Osteoblast (primary cell): ENCODE measurements around the gene SLC2A9. TPM values are rescaled to one million over a fixed set of nuclear protein-coding genes. Genes with fewer than 3 reads are reported as not detected.

Experiments used
- DNase-seq: peaks from one replicate; pipeline ENCODE4 v3.0.0; 2011; ENCODE audit warnings: low spot score, mixed read lengths; ENCODE audit not compliant: insufficient read length; ENCODE audit errors: missing footprints
- H2AFZ ChIP-seq: 2 replicates; pipeline ENCODE4 v1.6.0; 2011; ENCODE audit warnings: mild to moderate bottlenecking, low read length
- H3K27ac ChIP-seq: 2 replicates; pipeline ENCODE4 v1.5.1; 2011; ENCODE audit warnings: mild to moderate bottlenecking, low read depth, low read length, moderate library complexity
- H3K27me3 ChIP-seq: 2 replicates; pipeline ENCODE4 v1.6.0; 2012; ENCODE audit warnings: mild to moderate bottlenecking, control low read depth, inconsistent platforms, low read length, moderate library complexity; ENCODE audit not compliant: insufficient read depth
- H3K36me3 ChIP-seq: 2 replicates; pipeline ENCODE4 v1.5.1; 2011; ENCODE audit warnings: mild to moderate bottlenecking, low read length, control low read depth, moderate library complexity; ENCODE audit not compliant: insufficient read depth
- H3K4me1 ChIP-seq: 2 replicates; pipeline ENCODE4 v1.5.1; 2011; ENCODE audit warnings: mild to moderate bottlenecking, low read length, control low read depth, moderate library complexity; ENCODE audit not compliant: insufficient read depth
- H3K4me2 ChIP-seq: 2 replicates; pipeline ENCODE4 v1.6.0; 2011; ENCODE audit warnings: mild to moderate bottlenecking, low read length; ENCODE audit not compliant: insufficient read depth
- H3K4me3 ChIP-seq: fragments of 200-600 bp; sonication (generic); 3 replicates; pipeline ENCODE4 v1.5.1; 2012; ENCODE audit warnings: mild to moderate bottlenecking, low read length, inconsistent platforms; ENCODE audit not compliant: insufficient read depth
- H3K79me2 ChIP-seq: 2 replicates; pipeline ENCODE4 v1.6.0; 2012; ENCODE audit warnings: mild to moderate bottlenecking, low read length, control low read depth, inconsistent platforms; ENCODE audit not compliant: insufficient read depth
- H3K9me3 ChIP-seq: 2 replicates; pipeline ENCODE4 v1.5.1; 2011; ENCODE audit warnings: low read depth, low read length, control low read depth
- H4K20me1 ChIP-seq: 2 replicates; pipeline ENCODE4 v1.6.0; 2012; ENCODE audit warnings: mild to moderate bottlenecking, low read length, control low read depth; ENCODE audit not compliant: insufficient read depth
- CTCF ChIP-seq: IDR thresholded peaks from 2 replicates; pipeline ENCODE4 v1.5.1; 2011; ENCODE audit warnings: mild to moderate bottlenecking, low read depth, low read length, moderate library complexity; ENCODE audit errors: extremely low read depth
- total RNA-seq: library from RNA; depleted of rRNA; stranded (reverse); fragments of >200 nt; gene quantifications from 2 replicates; pipeline ENCODE4 v1.2.3, GENCODE V29; 2012

SLC2A9 gene
- total RNA-seq, 1 donor, result 2.5 TPM

- no peaks in the 10 kb centered on the region for H3K4me1 ChIP-seq
- no peak for TF ChIP-seq CTCF
- no peak overlapping the region for H3K4me3 ChIP-seq
- no peak overlapping the region for H3K27ac ChIP-seq
- H3K27me3 ChIP-seq, result no peaks in the 10 kb centered on the region
- DNase-seq, result no peak
- no peaks in the 10 kb centered on the region for H4K20me1 ChIP-seq
- no peaks in the 10 kb centered on the region for H3K9me3 ChIP-seq
- no peak overlapping the region for H3K4me2 ChIP-seq
- no peaks in the 10 kb centered on the region for H3K36me3 ChIP-seq
- H3K79me2 ChIP-seq, result no peaks in the 10 kb centered on the region
- no peak overlapping the region for H2AFZ ChIP-seq
Measured at GRCh38 chr4:9980898-9981297, 40.4 kb downstream of the SLC2A9 start.

- no peak overlapping the region for H3K4me3 ChIP-seq
- no peaks in the 10 kb centered on the region for H3K9me3 ChIP-seq
- H3K4me1 ChIP-seq, result no peaks in the 10 kb centered on the region
- no peaks in the 10 kb centered on the region for H4K20me1 ChIP-seq
- H3K27me3 ChIP-seq, result no peaks in the 10 kb centered on the region
- no peak for DNase-seq
- H2AFZ ChIP-seq, result no peak overlapping the region
- TF ChIP-seq CTCF, result no peak
- no peak overlapping the region for H3K4me2 ChIP-seq
- H3K36me3 ChIP-seq, result no peaks in the 10 kb centered on the region
- H3K79me2 ChIP-seq, result no peaks in the 10 kb centered on the region
- H3K27ac ChIP-seq, result no peak overlapping the region
Measured at GRCh38 chr4:9979101-9979701, 42.1 kb downstream of the SLC2A9 start.

- Histone ChIP-seq H3K79me2 (no peaks in the 10 kb centered on the region), H3K4me2 (no peak overlapping the region), H3K36me3 (no peaks in the 10 kb centered on the region), H3K9me3 (no peaks in the 10 kb centered on the region), H2AFZ (no peak overlapping the region), H3K4me1 (no peaks in the 10 kb centered on the region), H4K20me1 (no peaks in the 10 kb centered on the region), H3K4me3 (no peak overlapping the region), H3K27ac (no peak overlapping the region), H3K27me3 (no peaks in the 10 kb centered on the region)
- no peak for DNase-seq
- TF ChIP-seq CTCF, result no peak
Measured at GRCh38 chr4:9977518-9978031, 43.7 kb downstream of the SLC2A9 start.

- TF ChIP-seq CTCF, result no peak
- no peak overlapping the region for H2AFZ ChIP-seq
- H3K9me3 ChIP-seq, result no peaks in the 10 kb centered on the region
- no peak overlapping the region for H3K4me3 ChIP-seq
- H3K27ac ChIP-seq, result no peak overlapping the region
- no peak overlapping the region for H3K4me2 ChIP-seq
- no peaks in the 10 kb centered on the region for H3K4me1 ChIP-seq
- H3K79me2 ChIP-seq, result no peaks in the 10 kb centered on the region
- no peak for DNase-seq
- no peaks in the 10 kb centered on the region for H4K20me1 ChIP-seq
- H3K36me3 ChIP-seq, result no peaks in the 10 kb centered on the region
- H3K27me3 ChIP-seq, result no peaks in the 10 kb centered on the region
Measured at GRCh38 chr4:9976781-9977180, 44.5 kb downstream of the SLC2A9 start.
